Osteoblast (primary cell): ENCODE results near the gene RALB. TPM values are rescaled to one million over a fixed set of nuclear protein-coding genes. Genes with fewer than 3 reads are reported as not detected.

ENCODE experiments used
- DNase-seq: peaks from one replicate; pipeline ENCODE4 v3.0.0; 2011; ENCODE audit warnings: low spot score, mixed read lengths; ENCODE audit not compliant: insufficient read length; ENCODE audit errors: missing footprints
- H2AFZ ChIP-seq: 2 replicates; pipeline ENCODE4 v1.6.0; 2011; ENCODE audit warnings: mild to moderate bottlenecking, low read length
- H3K27ac ChIP-seq: 2 replicates; pipeline ENCODE4 v1.5.1; 2011; ENCODE audit warnings: mild to moderate bottlenecking, low read depth, low read length, moderate library complexity
- H3K27me3 ChIP-seq: 2 replicates; pipeline ENCODE4 v1.6.0; 2012; ENCODE audit warnings: mild to moderate bottlenecking, control low read depth, inconsistent platforms, low read length, moderate library complexity; ENCODE audit not compliant: insufficient read depth
- H3K36me3 ChIP-seq: 2 replicates; pipeline ENCODE4 v1.5.1; 2011; ENCODE audit warnings: mild to moderate bottlenecking, low read length, control low read depth, moderate library complexity; ENCODE audit not compliant: insufficient read depth
- H3K4me1 ChIP-seq: 2 replicates; pipeline ENCODE4 v1.5.1; 2011; ENCODE audit warnings: mild to moderate bottlenecking, low read length, control low read depth, moderate library complexity; ENCODE audit not compliant: insufficient read depth
- H3K4me2 ChIP-seq: 2 replicates; pipeline ENCODE4 v1.6.0; 2011; ENCODE audit warnings: mild to moderate bottlenecking, low read length; ENCODE audit not compliant: insufficient read depth
- H3K4me3 ChIP-seq: fragments of 200-600 bp; sonication (generic); 3 replicates; pipeline ENCODE4 v1.5.1; 2012; ENCODE audit warnings: mild to moderate bottlenecking, low read length, inconsistent platforms; ENCODE audit not compliant: insufficient read depth
- H3K79me2 ChIP-seq: 2 replicates; pipeline ENCODE4 v1.6.0; 2012; ENCODE audit warnings: mild to moderate bottlenecking, low read length, control low read depth, inconsistent platforms; ENCODE audit not compliant: insufficient read depth
- H3K9me3 ChIP-seq: 2 replicates; pipeline ENCODE4 v1.5.1; 2011; ENCODE audit warnings: low read depth, low read length, control low read depth
- H4K20me1 ChIP-seq: 2 replicates; pipeline ENCODE4 v1.6.0; 2012; ENCODE audit warnings: mild to moderate bottlenecking, low read length, control low read depth; ENCODE audit not compliant: insufficient read depth
- total RNA-seq: library from RNA; depleted of rRNA; stranded (reverse); fragments of >200 nt; gene quantifications from 2 replicates; pipeline ENCODE4 v1.2.3, GENCODE V29; 2012
- TF ChIP-seq, protein P1 (sequence below): IDR thresholded peaks from 2 replicates; pipeline ENCODE4 v1.5.1; 2011; ENCODE audit warnings: mild to moderate bottlenecking, low read depth, low read length, moderate library complexity; ENCODE audit errors: extremely low read depth

RALB gene
- total RNA-seq, 1 donor, result 48.5 TPM

DNA sequence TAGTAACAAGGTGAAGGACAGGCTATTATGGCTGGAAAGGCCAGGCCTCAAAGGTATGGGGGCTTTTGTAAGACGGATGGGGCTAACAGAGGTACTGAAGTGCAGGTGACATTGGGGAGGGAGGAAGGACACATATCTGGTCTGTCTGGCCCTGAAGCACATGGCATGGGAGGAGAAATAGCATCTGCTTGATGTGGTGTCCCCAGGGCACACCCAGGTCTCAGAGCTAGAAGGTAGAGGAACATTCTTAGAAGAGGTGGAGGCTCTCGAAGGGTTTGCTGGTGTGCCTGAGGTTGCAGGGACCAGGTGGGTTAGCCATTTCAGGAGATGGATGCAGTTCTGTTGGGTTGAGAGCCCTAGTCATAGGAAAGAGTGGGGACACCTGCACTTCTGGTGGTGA is 9.5 kb downstream of the RALB start:
- Histone ChIP-seq H3K36me3 (no peaks in the 10 kb centered on the region), H3K4me3 (no peak overlapping the region), H3K4me2 (no peak overlapping the region), H4K20me1 (peaks cover 54% of the 10 kb centered on the region), H2AFZ (no peak overlapping the region), H3K4me1 (peaks cover 3% of the 10 kb centered on the region), H3K27me3 (no peaks in the 10 kb centered on the region), H3K79me2 (peaks cover 84% of the 10 kb centered on the region), H3K9me3 (no peaks in the 10 kb centered on the region), H3K27ac (no peak overlapping the region)
- no peak for DNase-seq
- TF ChIP-seq, protein P1, sequence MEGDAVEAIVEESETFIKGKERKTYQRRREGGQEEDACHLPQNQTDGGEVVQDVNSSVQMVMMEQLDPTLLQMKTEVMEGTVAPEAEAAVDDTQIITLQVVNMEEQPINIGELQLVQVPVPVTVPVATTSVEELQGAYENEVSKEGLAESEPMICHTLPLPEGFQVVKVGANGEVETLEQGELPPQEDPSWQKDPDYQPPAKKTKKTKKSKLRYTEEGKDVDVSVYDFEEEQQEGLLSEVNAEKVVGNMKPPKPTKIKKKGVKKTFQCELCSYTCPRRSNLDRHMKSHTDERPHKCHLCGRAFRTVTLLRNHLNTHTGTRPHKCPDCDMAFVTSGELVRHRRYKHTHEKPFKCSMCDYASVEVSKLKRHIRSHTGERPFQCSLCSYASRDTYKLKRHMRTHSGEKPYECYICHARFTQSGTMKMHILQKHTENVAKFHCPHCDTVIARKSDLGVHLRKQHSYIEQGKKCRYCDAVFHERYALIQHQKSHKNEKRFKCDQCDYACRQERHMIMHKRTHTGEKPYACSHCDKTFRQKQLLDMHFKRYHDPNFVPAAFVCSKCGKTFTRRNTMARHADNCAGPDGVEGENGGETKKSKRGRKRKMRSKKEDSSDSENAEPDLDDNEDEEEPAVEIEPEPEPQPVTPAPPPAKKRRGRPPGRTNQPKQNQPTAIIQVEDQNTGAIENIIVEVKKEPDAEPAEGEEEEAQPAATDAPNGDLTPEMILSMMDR, result no peak

DNA sequence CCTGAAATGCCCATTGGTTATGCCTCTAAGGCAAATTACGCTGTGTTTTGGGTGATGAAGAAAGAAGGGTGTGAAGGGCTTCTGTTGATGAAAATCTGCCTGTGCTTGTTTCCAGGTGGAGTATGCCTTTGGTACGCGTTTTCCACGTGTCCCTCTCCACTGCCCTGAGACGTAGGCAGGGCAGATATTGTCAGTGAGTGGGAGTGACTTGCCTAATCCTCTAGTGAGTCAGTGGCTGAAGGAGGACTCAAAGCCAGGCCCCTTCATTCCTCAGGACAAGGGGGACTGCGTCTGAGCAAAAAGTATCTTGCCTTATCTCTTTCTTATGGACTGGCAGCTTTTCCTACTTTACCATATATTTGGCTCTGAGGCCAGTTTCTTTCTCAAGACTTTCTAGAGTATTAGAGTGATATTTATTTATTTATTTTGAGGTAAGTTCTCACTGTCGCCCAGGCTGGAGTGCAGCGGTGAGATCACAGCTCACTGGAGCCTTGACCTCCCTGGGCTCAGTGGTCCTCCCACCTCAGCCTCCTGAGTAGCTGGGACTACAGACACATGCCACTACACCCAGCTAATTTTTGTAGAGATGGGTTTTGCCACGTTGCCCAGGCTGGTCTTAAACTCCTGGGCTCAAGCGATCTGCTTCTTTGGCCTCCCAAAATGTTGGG is 10.2 kb downstream of the RALB start:
- Histone ChIP-seq H2AFZ (no peak overlapping the region), H3K27ac (no peak overlapping the region), H3K4me2 (no peak overlapping the region), H3K4me1 (peaks cover 3% of the 10 kb centered on the region), H3K4me3 (no peak overlapping the region), H4K20me1 (peaks cover 52% of the 10 kb centered on the region), H3K27me3 (no peaks in the 10 kb centered on the region), H3K9me3 (no peaks in the 10 kb centered on the region), H3K36me3 (no peaks in the 10 kb centered on the region), H3K79me2 (peaks cover 83% of the 10 kb centered on the region)
- TF ChIP-seq, protein P1, result no peak
- peak; percentile 84 for DNase-seq

DNA sequence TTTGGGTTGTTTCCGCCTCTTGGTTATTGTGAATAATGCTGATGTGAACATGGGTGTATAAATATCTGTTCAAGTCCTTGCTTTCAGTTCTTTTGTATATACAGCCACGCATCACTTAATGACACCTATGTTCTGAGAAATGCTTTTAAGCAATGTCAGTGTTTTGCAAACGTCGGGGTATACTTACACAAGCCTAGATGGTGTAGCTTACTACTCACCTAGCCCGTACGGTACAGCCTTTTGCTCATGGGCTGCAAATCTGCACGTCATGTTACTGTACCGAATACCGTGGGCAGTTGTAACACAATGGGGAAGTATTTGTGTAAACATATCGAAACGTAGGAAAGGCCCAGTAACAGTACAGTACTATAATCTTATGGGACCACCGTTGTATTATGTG is 12.4 kb downstream of the RALB start:
- H3K27me3 ChIP-seq, result no peaks in the 10 kb centered on the region
- peaks cover 49% of the 10 kb centered on the region for H4K20me1 ChIP-seq
- DNase-seq, result no peak
- H3K27ac ChIP-seq, result no peak overlapping the region
- H3K79me2 ChIP-seq, result peaks cover 94% of the 10 kb centered on the region
- no peak overlapping the region for H2AFZ ChIP-seq
- TF ChIP-seq, protein P1, result no peak
- no peaks in the 10 kb centered on the region for H3K9me3 ChIP-seq
- H3K4me3 ChIP-seq, result no peak overlapping the region
- H3K4me2 ChIP-seq, result no peak overlapping the region
- peaks cover 5% of the 10 kb centered on the region for H3K36me3 ChIP-seq
- H3K4me1 ChIP-seq, result peaks cover 3% of the 10 kb centered on the region

DNA sequence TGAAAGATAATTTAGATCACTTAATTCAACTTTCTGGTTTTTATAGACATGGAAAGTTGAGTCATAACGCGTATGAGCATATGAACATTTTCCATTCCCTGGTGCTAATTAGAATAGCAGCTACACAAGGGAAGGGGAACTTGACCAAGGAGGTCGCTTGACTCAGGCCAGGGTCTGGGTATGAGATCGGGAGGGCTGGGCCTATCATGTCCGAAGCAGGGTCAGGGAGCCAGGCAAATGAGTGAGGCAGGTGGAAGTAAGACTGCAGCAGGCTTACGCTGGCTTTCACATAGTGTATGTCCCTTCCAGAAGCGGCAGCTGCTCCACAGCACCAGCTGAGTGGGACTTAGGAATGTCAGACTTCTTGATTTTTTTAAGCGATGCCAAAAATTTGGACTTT is 14.7 kb downstream of the RALB start:
- peaks cover 3% of the 10 kb centered on the region for H3K4me1 ChIP-seq
- H3K4me3 ChIP-seq, result no peak overlapping the region
- no peak overlapping the region for H3K4me2 ChIP-seq
- H3K27ac ChIP-seq, result no peak overlapping the region
- H3K36me3 ChIP-seq, result peaks cover 5% of the 10 kb centered on the region
- no peaks in the 10 kb centered on the region for H3K27me3 ChIP-seq
- TF ChIP-seq, protein P1, result no peak
- peaks cover 44% of the 10 kb centered on the region for H4K20me1 ChIP-seq
- H3K79me2 ChIP-seq, result peaks cover 94% of the 10 kb centered on the region
- no peak overlapping the region for H2AFZ ChIP-seq
- DNase-seq, result no peak
- no peaks in the 10 kb centered on the region for H3K9me3 ChIP-seq
